GM04503 (cell line): ENCODE measurements around the gene SECISBP2L.
A peak's percentile ranks its signal among the peaks of the same experiment; 100 is the strongest.

Experiments used
- DNase-seq: peaks from one replicate; pipeline ENCODE4 v3.0.0-alpha.2; 2012; ENCODE audit warnings: low read depth

Gene SECISBP2L

GRCh38 chr15:48963524-48964113, 82.6 kb downstream of the SECISBP2L start, which contains the start of gene SHC4:
Gene SHC4, minus strand, starts transcription at chr15:48963919. Its CDS starts 904 bp downstream, at chr15:48963015.
- DNase-seq = no peak

GRCh38 chr15:48962662-48963523, 83.4 kb downstream of the SECISBP2L start:
- DNase-seq = no peak

GRCh38 chr15:48955967-48956366, 90.3 kb downstream of the SECISBP2L start:
- DNase-seq = no peak

GRCh38 chr15:48955370-48955769, 90.9 kb downstream of the SECISBP2L start:
- no peak for DNase-seq

GRCh38 chr15:48954538-48954937, 91.7 kb downstream of the SECISBP2L start:
- no peak for DNase-seq

- no peak for DNase-seq
Measured at GRCh38 chr15:48946840-48947187, 99.4 kb downstream of the SECISBP2L start.

GRCh38 chr15:48946074-48946839, 100.0 kb downstream of the SECISBP2L start:
- no peak for DNase-seq

- DNase-seq = no peak
Measured at GRCh38 chr15:48945386-48945785, 100.9 kb downstream of the SECISBP2L start.

- no peak for DNase-seq
Measured at GRCh38 chr15:48941904-48942303, 104.3 kb downstream of the SECISBP2L start.

GRCh38 chr15:48940508-48940907, 105.7 kb downstream of the SECISBP2L start:
- peak; percentile 88 for DNase-seq

- peak; percentile 84 for DNase-seq
Measured at GRCh38 chr15:48939648-48940047, 106.6 kb downstream of the SECISBP2L start.
